Left hindlimb (tissue), 1 donor: Measurements from ENCODE around the gene SCN10A.
A peak's percentile ranks its signal among the peaks of the same experiment; 100 is the strongest.

Experiments used
- DNase-seq: peaks from one replicate; pipeline ENCODE4 v3.0.0-alpha.2; 2018

Gene SCN10A

GRCh38 chr3:38816026-38816425, at the start of gene SCN10A:
Gene SCN10A (minus strand): TSS chr3:38816217. CDS start chr3:38794010, 22,207 bp downstream.
- no peak for DNase-seq

- DNase-seq: no peak
Measured at GRCh38 chr3:38853011-38853410, 37.0 kb upstream of the SCN10A start.

GRCh38 chr3:38843898-38844297, 27.9 kb upstream of the SCN10A start:
- DNase-seq: no peak

- DNase-seq: no peak
Measured at GRCh38 chr3:38842266-38842965, 26.4 kb upstream of the SCN10A start.

- no peak for DNase-seq
Measured at GRCh38 chr3:38840987-38841386, 25.0 kb upstream of the SCN10A start.

- DNase-seq: no peak
Measured at GRCh38 chr3:38837358-38837757, 21.3 kb upstream of the SCN10A start.

- no peak for DNase-seq
Measured at GRCh38 chr3:38836561-38836960, 20.5 kb upstream of the SCN10A start.

GRCh38 chr3:38835939-38836338, 19.9 kb upstream of the SCN10A start:
- no peak for DNase-seq

GRCh38 chr3:38834717-38835116, 18.7 kb upstream of the SCN10A start:
- DNase-seq: no peak

- peak; percentile 40 for DNase-seq
Measured at GRCh38 chr3:38834110-38834509, 18.1 kb upstream of the SCN10A start.

GRCh38 chr3:38829404-38829803, 13.4 kb upstream of the SCN10A start:
- DNase-seq: no peak

GRCh38 chr3:38828681-38829080, 12.7 kb upstream of the SCN10A start:
- DNase-seq: no peak

GRCh38 chr3:38827791-38828190, 11.8 kb upstream of the SCN10A start:
- DNase-seq: no peak

- DNase-seq: no peak
Measured at GRCh38 chr3:38826001-38826400, 10.0 kb upstream of the SCN10A start.

- DNase-seq: no peak
Measured at GRCh38 chr3:38824349-38824748, 8.3 kb upstream of the SCN10A start.

- no peak for DNase-seq
Measured at GRCh38 chr3:38823722-38824121, 7.7 kb upstream of the SCN10A start.

GRCh38 chr3:38823186-38823585, 7.2 kb upstream of the SCN10A start:
- DNase-seq: no peak

GRCh38 chr3:38811822-38812221, 4.2 kb downstream of the SCN10A start:
- DNase-seq: no peak

GRCh38 chr3:38805765-38806386, 10.1 kb downstream of the SCN10A start:
- DNase-seq: peak; percentile 37

GRCh38 chr3:38805004-38805403, 11.0 kb downstream of the SCN10A start:
- no peak for DNase-seq

GRCh38 chr3:38800511-38800910, 15.5 kb downstream of the SCN10A start:
- no peak for DNase-seq

- no peak for DNase-seq
Measured at GRCh38 chr3:38793721-38794120, 22.3 kb downstream of the SCN10A start.

GRCh38 chr3:38792983-38793382, 23.0 kb downstream of the SCN10A start:
- DNase-seq: no peak

- no peak for DNase-seq
Measured at GRCh38 chr3:38782148-38782547, 33.9 kb downstream of the SCN10A start.

GRCh38 chr3:38773528-38773927, 42.5 kb downstream of the SCN10A start:
- no peak for DNase-seq
